Endometrium (tissue), 2 donors: ENCODE results near the gene ACER1.
"Not testable (repeated sequence)": the region's sequence is repeated elsewhere in the genome, so short reads cannot be mapped to it uniquely, and the experiment has no call there.

Experiments
- FAIRE-seq: peaks from 2 replicates; lab custom pipeline; 2012; peaks lifted over from hg19 to GRCh38; lab: Jason Lieb, UNC
- donor health status: control.
- donor health status: control.

Gene ACER1

DNA sequence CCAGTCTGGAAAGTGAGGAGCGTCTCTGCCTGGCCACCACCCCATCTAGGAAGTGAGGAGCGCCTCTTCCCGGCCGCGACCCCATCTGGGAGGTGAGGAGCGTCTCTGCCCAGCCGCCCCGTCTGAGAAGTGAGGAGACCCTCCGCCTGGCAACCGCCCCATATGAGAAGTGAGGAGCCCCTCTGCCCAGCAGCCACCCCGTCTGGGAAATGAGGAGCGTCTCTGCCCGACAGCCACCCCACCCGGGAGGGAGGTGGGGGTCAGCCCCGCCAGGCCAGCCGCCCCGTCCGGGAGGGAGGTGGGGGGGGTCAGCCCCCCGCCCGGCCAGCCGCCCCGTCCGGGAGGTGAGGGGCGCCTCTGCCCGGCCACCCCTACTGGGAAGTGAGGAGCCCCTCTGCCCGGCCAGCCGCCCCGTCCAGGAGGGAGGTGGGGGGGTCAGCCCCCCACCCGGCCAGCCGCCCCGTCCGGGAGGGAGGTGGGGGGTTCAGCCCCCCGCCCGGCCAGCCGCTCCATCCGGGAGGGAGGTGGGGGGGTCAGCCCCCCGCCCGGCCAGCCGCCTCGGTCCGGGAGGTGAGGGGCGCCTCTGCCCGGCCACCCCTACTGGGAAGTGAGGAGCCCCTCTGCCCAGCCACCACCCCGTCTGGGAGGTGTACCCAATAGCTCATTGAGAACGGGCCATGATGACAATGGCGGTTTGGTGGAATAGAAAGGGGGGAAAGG, 22.1 kb upstream of the ACER1 start:
- not testable (repeated sequence) for FAIRE-seq

DNA sequence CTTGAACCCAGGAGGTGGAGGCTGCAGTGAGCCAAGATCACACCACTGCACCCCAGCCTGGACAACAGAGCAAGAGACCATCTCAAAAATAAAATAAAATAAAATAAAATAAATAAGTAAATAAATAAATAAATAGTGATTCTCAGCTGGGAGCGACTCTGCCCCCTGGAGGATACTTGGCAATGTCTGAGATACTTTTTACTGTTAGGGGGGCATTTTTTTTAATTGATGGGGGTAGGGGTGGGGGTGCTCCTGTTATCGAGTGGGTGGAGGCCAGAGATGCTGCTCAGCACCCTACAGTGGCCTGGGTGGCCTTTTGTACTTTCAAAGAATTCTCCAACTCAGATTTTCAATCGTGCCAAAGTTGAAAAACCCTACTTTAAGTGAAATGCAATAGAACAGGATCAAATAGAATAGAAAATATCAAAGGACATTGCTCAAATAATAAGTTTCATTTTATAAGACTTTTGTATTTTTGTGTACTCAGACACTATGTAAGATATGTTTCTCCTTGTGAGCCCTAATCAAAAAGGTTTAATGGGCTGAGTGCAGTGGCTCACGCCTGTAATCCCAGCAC, 20.8 kb upstream of the ACER1 start:
- FAIRE-seq = no peak

DNA sequence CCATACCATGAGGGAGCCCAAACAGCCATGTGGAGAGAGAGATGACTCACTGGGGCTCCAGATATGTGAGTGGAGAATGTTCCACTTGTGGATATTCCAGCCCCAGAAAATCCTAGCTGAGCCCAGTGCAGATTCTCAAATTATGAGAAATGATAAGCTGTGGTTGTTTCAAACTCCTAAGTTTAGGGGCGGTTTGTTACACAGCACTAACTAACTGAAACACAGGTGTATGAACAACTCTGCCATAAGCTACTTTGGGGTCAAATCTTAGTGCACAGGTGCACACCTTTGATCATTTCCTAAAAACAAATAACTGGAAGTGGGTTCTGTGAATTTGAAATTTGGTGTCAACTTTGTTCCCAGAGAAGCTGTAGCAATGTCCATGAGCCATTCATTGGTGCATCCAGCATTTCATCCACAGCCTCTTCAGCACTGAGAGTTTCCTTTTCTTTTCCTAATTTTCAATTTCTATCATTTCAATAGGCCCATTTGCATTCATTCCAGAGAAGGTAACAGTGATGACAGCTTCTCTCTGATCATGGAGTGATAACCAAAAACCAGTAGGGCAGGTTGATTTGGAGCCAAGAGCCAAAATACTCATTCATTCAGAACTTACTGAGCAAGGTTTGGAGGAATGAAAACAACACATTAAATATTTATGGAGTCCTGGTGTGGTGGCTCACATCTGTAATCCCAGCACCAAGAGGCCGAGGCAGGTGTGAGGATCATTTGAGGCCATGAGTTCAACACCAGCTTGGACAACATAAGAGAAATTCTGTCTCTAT, 19.2 kb upstream of the ACER1 start:
- FAIRE-seq = no peak

DNA sequence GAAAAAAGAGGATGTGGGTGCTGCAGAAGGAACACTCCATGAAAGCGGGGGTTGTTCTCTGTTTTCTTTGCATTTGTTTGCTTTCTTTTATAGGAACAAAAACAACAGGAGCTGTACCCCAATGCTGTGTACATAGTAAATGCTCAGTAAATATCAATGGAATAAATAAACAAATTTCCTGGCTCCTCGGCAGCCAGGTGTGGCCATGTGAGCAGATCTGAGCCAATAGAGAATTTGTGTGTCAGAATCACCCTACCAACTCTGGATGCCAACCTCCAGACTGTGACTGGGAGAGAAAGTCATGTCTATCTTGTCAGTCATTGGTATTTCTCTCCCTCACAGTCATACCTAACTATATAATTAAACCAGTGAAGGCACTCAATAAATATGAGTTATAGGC, 17.3 kb upstream of the ACER1 start:
- no peak for FAIRE-seq

DNA sequence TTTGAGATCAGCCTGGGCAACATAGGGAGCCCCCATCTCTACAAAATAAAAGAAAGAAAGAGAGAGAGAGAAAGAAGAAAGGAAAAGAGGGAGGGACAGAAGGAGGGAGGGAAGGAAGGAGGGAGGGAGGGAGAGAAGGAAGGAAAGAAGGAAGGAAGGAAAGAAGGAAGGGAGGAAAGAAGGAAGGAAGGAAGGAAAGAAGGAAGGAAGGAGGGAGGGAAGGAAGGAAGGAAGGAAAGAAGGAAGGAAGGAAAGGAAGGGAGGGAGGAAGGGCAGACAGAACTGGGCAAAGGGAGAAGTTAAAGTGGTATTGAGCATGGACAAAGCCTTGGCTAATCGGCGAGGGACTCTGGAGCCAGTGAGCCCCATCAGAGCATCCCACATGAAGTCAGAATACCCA, 15.9 kb upstream of the ACER1 start:
- FAIRE-seq = not testable (repeated sequence)

DNA sequence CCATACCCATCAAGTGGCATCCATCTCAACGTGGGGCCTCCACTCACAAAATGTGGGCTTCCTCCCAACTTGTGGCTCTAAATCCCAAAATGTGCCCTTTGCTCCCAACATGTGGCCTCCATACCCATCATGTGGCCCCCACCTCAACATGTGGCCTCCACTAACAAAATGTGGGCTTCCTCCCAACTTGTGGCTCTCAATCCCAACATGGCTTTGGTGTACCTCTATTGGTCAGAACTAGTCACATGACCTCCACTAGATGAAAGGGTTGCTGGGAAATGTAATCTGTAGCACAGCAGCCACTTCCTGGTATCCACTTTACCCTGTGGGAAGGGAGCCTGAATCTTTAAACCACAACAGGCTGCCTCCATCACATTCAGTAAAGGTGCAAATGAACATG, 10.1 kb upstream of the ACER1 start:
- FAIRE-seq = no peak

DNA sequence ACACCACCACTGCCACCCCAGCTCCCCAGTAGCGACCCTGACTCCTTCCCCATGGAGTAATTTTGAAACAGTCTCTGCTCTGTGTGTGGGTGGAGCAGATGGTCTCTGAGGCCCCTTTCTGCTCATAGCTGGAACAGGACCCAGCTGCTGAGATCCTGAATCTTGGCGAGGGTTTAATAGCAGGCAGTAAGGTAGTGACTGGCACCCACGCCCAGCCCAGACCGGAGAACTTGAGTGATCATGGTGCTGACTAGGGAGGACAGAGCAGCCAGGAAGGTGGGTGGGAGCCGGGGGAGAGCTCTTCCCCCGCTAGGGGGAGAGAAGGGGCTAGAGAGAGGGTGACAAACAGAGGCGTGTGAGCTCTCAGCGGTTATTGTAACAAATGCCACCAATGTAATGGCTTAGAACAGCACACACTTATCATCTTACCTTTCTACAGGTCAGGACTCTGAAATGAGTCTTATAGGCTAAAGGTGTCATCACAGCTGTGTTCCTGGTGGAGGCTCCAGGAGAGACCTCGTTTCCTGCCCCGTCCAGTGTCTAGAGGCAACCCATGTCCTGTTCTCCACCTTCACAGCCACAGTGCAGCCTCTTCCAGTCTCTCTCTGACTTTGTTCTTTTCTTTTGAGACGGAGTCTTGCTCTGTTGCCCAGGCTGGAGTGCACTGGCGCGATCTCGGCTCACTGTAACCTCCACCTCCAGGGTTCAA, 7.2 kb upstream of the ACER1 start:
- FAIRE-seq = no peak

DNA sequence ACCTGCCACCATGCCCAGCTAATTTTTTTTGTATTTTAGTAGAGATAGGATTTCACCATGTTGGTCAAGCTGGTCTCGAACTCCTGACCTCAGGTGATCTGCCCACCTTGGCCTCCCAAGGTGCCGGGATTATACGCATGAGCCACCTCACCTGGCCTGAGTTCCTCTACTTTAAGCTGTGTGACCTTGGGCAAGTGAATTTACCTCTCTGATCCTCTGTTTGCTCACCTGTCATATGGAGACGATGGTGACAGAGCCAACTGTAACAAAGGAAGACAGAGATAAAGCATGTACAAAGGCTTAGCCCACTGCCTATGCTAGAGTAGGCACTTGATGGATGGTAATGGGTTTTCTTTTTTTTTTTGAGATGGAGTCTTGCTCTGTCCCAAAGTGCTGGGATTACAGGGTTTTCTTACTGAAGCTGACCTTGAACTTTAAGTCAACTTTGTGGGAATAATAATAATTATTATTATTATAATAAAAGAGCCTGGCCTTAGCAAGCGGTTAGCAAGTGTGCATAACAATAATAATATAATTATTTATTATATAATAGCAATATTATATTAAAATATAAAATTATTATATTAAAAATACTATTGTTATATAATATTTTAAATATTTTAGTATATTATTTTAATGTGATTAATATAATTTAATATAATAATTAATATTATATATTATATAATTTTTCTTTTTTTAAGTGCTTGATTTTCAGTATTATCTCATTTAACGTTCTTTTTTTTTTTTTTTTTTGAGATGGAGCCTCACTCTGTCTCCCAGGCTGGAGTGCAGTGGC, 1.3 kb upstream of the ACER1 start:
- FAIRE-seq = peak; percentile 31

DNA sequence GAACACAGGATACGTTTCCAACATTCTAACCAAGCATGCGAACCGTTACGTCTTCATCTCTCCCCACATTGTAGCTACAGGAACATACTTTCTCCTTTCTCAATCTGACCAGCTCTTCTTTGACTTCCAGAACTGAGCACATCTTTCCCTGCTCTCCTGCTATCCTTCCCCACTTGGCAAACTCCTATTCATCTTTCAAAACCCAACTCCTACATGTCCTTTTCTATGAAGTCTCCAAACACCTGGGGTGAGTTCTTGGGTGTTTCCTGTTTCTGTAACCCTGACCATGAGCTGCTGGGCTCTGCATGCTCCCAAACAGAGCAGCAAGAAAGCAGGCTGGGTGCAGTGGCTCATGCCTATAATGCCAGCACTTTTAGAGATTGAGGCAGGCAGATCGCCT, 6.6 kb downstream of the ACER1 start:
- FAIRE-seq = no peak

DNA sequence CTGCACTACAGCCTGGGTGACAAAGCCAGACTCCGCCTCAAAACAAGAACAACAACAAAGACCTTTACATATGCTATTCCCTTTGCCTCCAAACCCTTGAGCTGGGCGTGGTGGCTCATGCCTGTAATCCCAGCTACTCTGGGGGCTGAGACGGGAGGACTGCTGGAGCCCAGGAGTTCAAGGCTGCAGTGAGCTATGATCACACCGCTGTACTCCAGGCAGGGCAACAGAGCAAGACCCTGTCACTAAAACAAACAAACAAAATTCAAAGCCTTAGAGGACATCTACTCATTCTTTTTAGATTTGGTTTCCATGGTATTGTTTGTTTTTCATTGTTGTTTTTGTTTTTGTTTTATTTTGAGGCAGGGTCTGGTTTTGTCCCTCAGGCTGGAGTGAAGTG, 7.8 kb downstream of the ACER1 start:
- FAIRE-seq = no peak

DNA sequence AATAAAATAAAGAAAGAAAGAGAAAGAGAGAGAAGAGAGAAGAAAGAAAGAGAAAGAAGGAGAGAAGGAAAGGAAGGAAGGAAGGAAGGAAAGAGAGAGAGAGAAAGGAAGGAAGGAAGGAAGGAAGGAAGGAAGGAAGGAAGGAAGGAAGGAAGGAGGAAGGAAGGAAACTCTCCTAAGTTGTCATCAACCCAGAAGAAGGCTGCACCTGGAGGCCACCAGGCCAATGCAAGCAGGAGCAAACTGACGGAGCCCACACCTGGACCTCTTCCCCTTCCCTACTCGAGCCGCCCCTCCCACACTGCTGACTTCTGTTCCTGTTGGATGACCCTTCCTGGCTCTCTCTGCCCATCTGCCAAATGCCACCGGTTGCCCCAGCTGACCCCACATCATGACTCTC, 8.7 kb downstream of the ACER1 start:
- FAIRE-seq = no peak

DNA sequence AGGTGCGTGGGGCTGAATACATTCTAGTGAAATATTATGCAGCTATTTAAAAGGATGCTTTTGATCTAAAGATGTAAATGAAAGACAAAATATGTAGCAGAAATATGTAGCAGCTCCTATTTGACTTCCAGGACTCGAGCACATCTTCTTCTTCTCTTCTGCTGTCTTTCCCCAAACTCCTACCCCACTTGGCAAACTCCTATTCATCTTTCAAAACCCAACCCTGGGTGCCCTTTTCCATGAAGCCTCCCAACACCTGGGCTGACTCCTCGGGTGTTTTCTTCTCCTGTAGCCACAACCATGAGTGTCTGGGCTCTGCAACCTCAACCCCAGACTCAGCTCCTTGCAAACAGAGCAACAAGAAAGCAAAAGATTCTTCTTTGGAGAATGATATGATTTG, 11.1 kb downstream of the ACER1 start:
- FAIRE-seq = no peak

DNA sequence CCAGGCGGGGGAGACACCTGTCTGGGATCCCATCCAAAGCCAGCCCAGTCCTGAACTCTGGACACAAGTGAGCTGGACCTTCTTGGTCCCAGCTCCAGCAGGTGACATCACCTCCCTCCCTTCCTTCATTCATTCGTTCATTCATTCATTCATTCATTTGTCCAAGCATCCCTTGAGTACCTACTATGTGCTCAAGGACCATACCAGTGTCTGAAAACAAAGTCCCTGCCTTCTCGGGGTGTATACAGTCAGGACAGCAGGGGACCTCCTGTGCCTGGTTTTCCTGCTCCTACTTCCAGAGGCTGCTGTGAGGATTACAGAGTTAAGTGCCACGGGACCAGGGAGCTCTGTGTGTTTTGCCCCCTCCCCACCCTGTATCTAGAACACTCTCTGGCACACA, 14.0 kb downstream of the ACER1 start:
- no peak for FAIRE-seq

DNA sequence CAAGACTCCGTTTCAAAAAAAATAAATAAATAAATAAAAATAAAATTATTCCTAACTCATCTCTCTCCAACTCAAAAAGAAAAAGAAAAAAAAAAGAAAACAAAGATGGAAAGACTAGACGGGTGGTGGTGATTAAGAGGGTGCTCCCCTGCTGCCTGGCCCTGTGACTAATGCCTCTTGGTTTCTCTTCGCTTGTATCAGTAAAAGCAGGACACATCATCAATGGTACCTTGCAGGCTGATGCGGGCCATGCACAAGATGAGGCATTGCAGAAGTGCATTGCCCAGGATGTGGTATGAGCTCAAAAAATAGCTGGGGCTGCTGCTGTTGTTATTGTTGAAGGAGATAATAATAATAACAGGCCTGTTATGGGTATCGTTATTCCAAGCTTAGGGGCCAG, 14.6 kb downstream of the ACER1 start:
- FAIRE-seq = no peak

DNA sequence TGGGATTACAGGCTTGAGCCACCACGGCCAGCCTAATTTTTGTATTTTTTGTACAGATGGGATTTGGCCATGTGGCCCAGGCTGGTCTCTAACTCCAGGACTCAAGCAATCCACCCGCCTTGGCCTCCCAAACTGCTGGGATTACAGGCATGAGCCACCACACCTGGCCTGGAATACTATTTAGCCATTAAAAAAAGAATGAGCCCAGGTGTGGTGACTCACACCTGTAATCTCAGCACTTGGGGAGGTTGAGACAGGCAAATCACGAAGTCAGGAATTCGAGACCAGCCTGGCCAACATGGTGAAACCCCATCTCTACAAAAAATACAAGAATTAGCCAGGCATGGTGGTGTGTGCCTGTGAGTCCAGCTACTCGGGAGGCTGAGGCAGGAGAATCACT, 17.8 kb downstream of the ACER1 start:
- FAIRE-seq = not testable (repeated sequence)

DNA sequence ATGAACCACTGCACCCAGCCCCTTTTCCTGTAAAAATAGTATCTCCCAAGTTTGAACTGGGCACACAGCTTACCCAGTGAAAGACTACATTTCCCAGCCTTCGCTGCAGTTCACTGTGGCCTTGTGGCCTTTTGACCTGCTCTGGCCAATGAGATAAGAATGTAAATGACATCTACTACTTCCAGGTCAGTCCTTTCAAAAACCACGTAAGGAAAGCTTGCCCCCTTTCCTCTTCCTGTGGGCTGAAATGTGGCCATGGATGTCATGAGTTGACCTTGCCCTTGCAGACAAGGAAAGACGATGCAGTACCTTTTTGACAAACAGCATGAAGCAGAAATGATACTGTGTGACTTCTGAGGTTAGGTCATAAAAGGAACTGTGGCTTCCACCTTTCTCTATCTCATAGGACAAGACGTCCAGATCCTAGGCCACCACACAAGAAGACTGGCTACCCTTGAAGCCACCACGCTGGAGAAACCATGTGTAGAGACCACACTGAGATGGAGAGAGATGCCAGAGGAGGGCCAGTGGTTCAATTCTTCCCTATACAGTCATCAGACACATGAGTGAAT, 19.9 kb downstream of the ACER1 start:
- FAIRE-seq = no peak

DNA sequence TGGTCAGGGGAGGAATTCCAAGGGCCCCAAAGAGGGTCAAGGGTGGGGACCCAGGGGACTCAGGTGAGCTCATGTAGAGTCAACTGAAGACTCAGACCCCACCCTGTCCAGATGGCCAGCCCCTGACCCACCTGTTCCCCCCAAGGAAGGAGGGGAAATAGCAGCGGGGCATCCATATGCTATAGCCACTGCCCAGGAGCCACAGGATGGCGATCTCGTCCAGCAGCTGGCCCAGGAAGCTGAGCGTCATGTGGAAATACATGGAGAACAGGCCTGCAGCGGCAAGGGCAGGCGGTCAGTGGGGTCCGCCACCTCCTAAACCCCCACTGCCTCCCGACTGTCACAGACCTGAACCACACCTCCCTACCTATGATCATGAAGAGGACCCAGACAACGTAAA, 21.4 kb downstream of the ACER1 start:
- no peak for FAIRE-seq

DNA sequence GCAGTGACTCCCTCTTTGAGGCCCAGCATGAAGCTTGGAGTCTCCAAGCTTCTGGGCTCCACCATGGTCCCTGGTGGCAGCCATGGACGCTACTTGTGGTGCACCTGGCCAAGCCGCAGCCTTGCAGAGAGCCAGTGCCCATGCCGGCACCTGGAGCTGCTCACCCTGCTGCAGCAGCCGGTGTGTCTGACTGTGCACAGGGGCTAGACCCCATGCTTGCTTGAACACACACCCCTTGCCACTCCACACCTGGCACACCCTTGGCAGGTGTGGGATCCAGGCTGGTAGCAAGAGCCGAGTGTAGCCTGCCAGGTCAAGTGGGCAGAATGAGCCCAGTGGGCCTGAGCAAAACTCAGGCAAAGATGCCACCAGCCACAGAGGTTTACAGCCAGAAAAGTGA, 35.0 kb downstream of the ACER1 start:
- FAIRE-seq = no peak

DNA sequence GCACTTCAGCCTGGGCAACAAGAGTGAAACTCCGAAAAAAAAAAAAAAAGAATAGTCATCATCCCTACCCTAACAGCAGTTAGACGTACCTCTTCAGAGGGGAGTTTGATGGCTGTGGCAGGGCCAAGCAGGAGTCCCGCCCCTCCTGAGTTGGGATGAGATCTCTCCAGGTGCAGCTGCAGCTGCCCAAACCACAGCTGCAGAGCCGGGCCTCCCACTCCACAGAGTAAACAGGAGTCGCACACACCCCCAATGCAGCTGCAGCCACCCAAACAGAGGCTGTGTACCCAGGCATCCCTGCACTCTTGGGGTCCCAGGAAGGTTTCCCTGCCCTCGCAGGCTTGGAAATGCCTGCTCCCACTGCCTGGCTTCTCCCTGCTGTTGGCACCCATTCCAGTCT, 36.2 kb downstream of the ACER1 start:
- no peak for FAIRE-seq

DNA sequence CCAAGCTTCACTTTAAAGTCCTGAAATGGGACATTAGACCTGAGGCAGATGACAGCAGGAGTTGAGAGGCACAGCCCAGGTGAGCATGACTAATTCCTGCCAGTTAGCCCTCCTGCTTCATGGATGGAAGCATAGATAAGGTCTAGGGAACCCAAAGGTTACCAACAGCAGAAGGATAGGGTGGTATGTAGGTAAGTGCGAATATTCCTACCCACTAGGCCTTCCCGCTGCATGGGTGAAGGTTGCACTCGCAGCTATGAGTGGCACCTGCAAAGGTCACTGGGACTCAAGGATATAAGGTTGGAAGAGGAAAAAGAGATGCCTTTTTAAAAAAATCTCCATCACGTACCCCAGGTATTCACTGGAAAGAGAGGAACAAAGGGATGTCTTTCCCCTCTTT, 41.4 kb downstream of the ACER1 start:
- FAIRE-seq = no peak

DNA sequence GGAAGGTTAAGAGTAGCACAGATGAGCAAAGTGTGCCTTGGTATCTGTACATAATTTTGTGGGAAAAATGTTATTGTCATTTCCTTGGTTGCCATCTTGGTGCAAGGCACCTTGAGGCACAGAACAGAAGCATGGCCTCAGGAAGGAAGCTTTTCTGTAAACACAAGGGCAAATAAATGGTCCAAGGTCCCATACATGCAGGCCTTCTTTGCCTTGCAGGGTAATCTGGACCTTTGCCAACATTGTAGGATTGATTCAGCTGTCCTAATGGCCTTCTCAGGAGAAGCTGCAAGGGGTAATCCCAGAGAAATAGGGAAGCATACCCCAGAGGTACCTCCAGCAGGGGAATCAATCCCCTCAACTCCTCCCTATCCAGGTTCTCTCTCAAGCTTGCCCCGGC, 44.7 kb downstream of the ACER1 start:
- FAIRE-seq = no peak
